Measurements from ENCODE around the gene POMC. TPM values are rescaled to one million over a fixed set of nuclear protein-coding genes. Genes with fewer than 3 reads are reported as not detected.

The POMC gene
- total and polyA plus RNA-seq, 2 of the 13 experiments (the other 11 are each of a cell fraction or from before 2014, with no cell fraction given), result not detected

DNA sequence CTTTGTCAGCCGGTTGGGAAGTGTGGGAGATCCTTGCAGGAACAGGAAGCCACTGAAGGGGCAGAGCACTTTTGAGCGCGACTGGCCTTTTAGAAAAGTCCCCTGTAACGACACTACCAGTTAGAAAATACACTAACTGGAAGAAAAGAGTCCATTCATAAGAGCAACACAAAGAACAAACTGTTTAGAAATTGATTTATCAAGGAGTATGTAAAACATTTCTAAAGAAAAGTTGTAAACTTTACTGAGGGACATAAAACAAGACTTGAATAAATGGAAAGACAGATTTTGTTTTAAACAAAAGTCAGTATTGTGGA, 29.8 kb upstream of the POMC start:
- no peak for TF ChIP-seq SMAD9 (CRISPR knock-in tag; IDR thresholded peaks at IDR 0.05)
- 0 out of 2 replicates have a peak, but pooled peaks have one; percentile 13 for TF ChIP-seq KLF6 (CRISPR knock-in tag; IDR thresholded peaks at IDR 0.05)
- H3K27me3 ChIP-seq (ENCODE audit: control insufficient read depth in 1 of 2, insufficient read depth in 2 of 2, low read length in 2 of 2), result peaks cover 2 to 9% of the 10 kb centered on the region in 2 experiments; a peak in 3 of 5 replicates
- in situ Hi-C loops (cut with HindIII; ENCODE audit: extremely low pct_ligation_motif_present, low pct_unique_long_range_greater_than_20kb) (loop anchor here (5.0 kb wide), 1 partner anchor 221 kb away; no protein-coding TSS in a partner anchor), intact Hi-C loops (cut with micrococcal nuclease; ENCODE audit: unreplicated experiment) (loop anchor here (5.0 kb wide), 1 partner anchor 71 kb away; no protein-coding TSS in a partner anchor)
- peak overlapping the region in 2 of 3 experiments; percentile 11 to 23; a peak in 3 of 6 replicates for H3K4me3 ChIP-seq (replicated peaks in 1 of 3; ENCODE audit: insufficient read depth in 1 of 3, low read depth in 2 of 3, low read length in 3 of 3)
- H3K27ac ChIP-seq (ENCODE audit: extremely low read length, insufficient read depth, low read length), result no peak overlapping the region
- no peaks in the 10 kb centered on the region for H3K9me3 ChIP-seq (ENCODE audit: low read length)
- no peaks in the 10 kb centered on the region for H4K20me1 ChIP-seq (ENCODE audit: insufficient read depth, low read length)
- ATAC-seq (no peak), FAIRE-seq (no peak), DNase-seq (ENCODE audit: low spot score) (no peak)
- no peaks in the 10 kb centered on the region for H3K36me3 ChIP-seq (replicated peaks in 1 of 2; ENCODE audit: control insufficient read depth in 1 of 2, insufficient read depth in 2 of 2, low read length in 2 of 2)
- no peaks in the 10 kb centered on the region for H3K79me2 ChIP-seq (ENCODE audit: insufficient read depth, low read length)
- peak overlapping the region; percentile 60 for H3K4me2 ChIP-seq (ENCODE audit: low read depth, low read length)
- POLR2A ChIA-PET, result no interaction called here
- no TSS peak for BruUV-seq (replicated peaks)
- H2AFZ ChIP-seq (ENCODE audit: low read length), result no peak overlapping the region
- peak overlapping the region; percentile 3; the same call in 1 of the 2 replicates for H3K9ac ChIP-seq (ENCODE audit: insufficient read depth, low read depth, low read length)
- under 1% methylated on average over 4 of the region's 4 CpGs for WGBS (ENCODE audit: low lambda C conversion rate)
- H3K4me1 ChIP-seq (ENCODE audit: insufficient read depth, low read length), result peaks cover 14% of the 10 kb centered on the region
- CTCF ChIA-PET (ENCODE audit: low intra/inter-chr PET ratio, low total read pairs), result no interaction called here

DNA sequence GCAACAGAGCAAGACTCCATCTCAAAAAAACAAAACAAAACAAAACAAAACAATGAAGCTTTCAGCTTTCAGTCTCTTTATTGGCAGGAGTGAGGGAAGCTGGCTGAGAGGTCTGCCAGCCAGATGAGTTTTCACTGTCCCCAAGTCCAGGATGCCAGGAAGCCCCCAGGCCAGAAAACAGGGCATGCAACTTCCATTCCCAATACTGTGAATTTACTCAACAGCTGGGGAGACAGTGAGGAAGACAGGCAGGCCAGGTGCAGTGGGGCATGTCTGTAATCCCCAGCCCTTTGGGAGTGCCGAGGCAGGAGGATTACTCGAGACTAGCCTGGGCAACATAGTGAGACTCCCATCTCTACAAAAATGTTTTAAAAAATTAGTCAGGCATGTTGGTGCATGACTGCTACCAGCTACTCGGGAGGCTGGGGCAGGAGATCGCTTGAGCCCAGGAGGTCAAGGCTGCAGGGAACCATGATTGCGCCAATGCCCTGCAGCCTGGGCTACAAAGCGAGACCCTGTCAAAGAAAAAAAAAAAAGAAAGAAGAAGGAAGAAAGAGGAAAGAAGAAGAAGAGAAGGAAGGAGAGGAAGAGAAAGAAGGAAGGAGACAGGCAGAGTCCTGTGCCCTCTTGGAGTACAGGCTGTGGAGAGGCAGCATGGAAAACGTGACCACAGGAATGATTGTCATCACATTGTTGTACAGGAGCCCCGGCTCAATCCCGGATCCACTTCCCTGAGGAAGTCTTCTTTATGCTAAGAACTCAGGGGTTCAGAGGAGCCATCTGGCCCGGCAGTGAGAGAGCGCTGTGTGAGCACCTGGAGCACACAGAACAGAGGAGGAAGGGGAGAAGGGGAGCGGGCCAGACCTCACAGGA, 29.2 kb upstream of the POMC start:
- peaks cover 14% of the 10 kb centered on the region for H3K4me1 ChIP-seq (ENCODE audit: insufficient read depth, low read length)
- ATAC-seq (peak; percentile 59), FAIRE-seq (no peak), DNase-seq (ENCODE audit: low spot score) (no peak)
- no peak overlapping the region for H2AFZ ChIP-seq (ENCODE audit: low read length)
- H4K20me1 ChIP-seq (ENCODE audit: insufficient read depth, low read length), result no peaks in the 10 kb centered on the region
- peak overlapping the region; percentile 60 for H3K4me2 ChIP-seq (ENCODE audit: low read depth, low read length)
- H3K27me3 ChIP-seq (ENCODE audit: control insufficient read depth in 1 of 2, insufficient read depth in 2 of 2, low read length in 2 of 2), result peaks cover 2 to 9% of the 10 kb centered on the region in 2 experiments; a peak in 3 of 5 replicates
- ChIA-PET POLR2A (no interaction called here), CTCF (ENCODE audit: low intra/inter-chr PET ratio, low total read pairs) (interaction anchor here (0.8 to 1.5 kb wide), 2 partner anchors 31 to 222 kb away, joined by 6 to 8 read pairs; no protein-coding TSS in a partner anchor)
- no peak overlapping the region for H3K27ac ChIP-seq (ENCODE audit: extremely low read length, insufficient read depth, low read length)
- peak overlapping the region; percentile 3; the same call in 1 of the 2 replicates for H3K9ac ChIP-seq (ENCODE audit: insufficient read depth, low read depth, low read length)
- no TSS peak for BruUV-seq (replicated peaks)
- intact Hi-C loops (cut with micrococcal nuclease; ENCODE audit: unreplicated experiment) (loop anchor here (2.0 to 5.0 kb wide), 2 partner anchors 70 to 223 kb away; no protein-coding TSS in a partner anchor), in situ Hi-C loops (cut with HindIII; ENCODE audit: extremely low pct_ligation_motif_present, low pct_unique_long_range_greater_than_20kb) (loop anchor here (5.0 kb wide), 1 partner anchor 220 kb away; no protein-coding TSS in a partner anchor)
- no peaks in the 10 kb centered on the region for H3K36me3 ChIP-seq (replicated peaks in 1 of 2; ENCODE audit: control insufficient read depth in 1 of 2, insufficient read depth in 2 of 2, low read length in 2 of 2)
- H3K79me2 ChIP-seq (ENCODE audit: insufficient read depth, low read length), result no peaks in the 10 kb centered on the region
- H3K4me3 ChIP-seq (replicated peaks in 1 of 3; ENCODE audit: insufficient read depth in 1 of 3, low read depth in 2 of 3, low read length in 3 of 3), result peak overlapping the region in 2 of 3 experiments; percentile 11 to 23; a peak in 3 of 6 replicates
- 31% methylated on average over 10 of the region's 12 CpGs for WGBS (ENCODE audit: low lambda C conversion rate)
- H3K9me3 ChIP-seq (ENCODE audit: low read length), result no peaks in the 10 kb centered on the region
- TF ChIP-seq CEBPG (CRISPR knock-in tag; IDR thresholded peaks at IDR 0.05) (no peak), ZNF703 (CRISPR knock-in tag; IDR thresholded peaks at IDR 0.05; ENCODE audit: borderline replicate concordance) (no peak), ZNF432 (CRISPR knock-in tag; IDR thresholded peaks at IDR 0.05; ENCODE audit: borderline replicate concordance) (no peak), PHF21A (CRISPR knock-in tag; IDR thresholded peaks at IDR 0.05) (no peak), HDAC2 (CRISPR knock-in tag; IDR thresholded peaks at IDR 0.05) (no peak), ZFAT (CRISPR knock-in tag; conservative IDR thresholded peaks at IDR 0.05) (no peak), ZBTB8A (CRISPR knock-in tag; IDR thresholded peaks at IDR 0.05; ENCODE audit: borderline replicate concordance, low read depth) (no peak), ZNF710 (CRISPR knock-in tag; IDR thresholded peaks at IDR 0.05; ENCODE audit: borderline replicate concordance) (0 out of 2 replicates have a peak, but pooled peaks have one; percentile 66), THAP11 (CRISPR knock-in tag; IDR thresholded peaks at IDR 0.05) (no peak), KDM5B (CRISPR knock-in tag; IDR thresholded peaks at IDR 0.05; ENCODE audit: borderline replicate concordance) (0 out of 2 replicates have a peak, but pooled peaks have one; percentile 11)
- TF ChIP-seq, protein P1, sequence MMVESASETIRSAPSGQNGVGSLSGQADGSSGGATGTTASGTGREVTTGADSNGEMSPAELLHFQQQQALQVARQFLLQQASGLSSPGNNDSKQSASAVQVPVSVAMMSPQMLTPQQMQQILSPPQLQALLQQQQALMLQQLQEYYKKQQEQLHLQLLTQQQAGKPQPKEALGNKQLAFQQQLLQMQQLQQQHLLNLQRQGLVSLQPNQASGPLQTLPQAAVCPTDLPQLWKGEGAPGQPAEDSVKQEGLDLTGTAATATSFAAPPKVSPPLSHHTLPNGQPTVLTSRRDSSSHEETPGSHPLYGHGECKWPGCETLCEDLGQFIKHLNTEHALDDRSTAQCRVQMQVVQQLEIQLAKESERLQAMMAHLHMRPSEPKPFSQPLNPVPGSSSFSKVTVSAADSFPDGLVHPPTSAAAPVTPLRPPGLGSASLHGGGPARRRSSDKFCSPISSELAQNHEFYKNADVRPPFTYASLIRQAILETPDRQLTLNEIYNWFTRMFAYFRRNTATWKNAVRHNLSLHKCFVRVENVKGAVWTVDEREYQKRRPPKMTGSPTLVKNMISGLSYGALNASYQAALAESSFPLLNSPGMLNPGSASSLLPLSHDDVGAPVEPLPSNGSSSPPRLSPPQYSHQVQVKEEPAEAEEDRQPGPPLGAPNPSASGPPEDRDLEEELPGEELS (CRISPR knock-in tag; IDR thresholded peaks at IDR 0.05), result no peak

Data from HepG2 (cell line).